H1 (cell line): Measurements from ENCODE around the gene CA10.

Experiments
- EZH2 ChIP-seq: fragments of 200-600 bp; sonication (generic); IDR thresholded peaks from 2 replicates; pipeline ENCODE4 v1.7.1; 2012; ENCODE audit warnings: low read depth, mild to moderate bottlenecking, moderate library complexity, low read length, inconsistent platforms; ENCODE audit not compliant: severe bottlenecking
- FOSL1 ChIP-seq: IDR thresholded peaks from 2 replicates; pipeline ENCODE4 v1.6.1; 2011; ENCODE audit warnings: mild to moderate bottlenecking, low read depth, low read length, moderate library complexity; ENCODE audit not compliant: insufficient read depth
- KDM1A ChIP-seq: fragments of 200-600, 300-600 bp; sonication (generic); IDR thresholded peaks from 2 replicates; pipeline ENCODE4 v1.7.1; 2016; ENCODE audit warnings: mild to moderate bottlenecking, low read length, borderline replicate concordance
- POLR2A ChIP-seq, 2 experiments: IDR thresholded peaks; 1 replicate in 1 of 2; 2 replicates in 1 of 2; pipeline ENCODE4 v1.6.1; 2011; ENCODE audit warnings: low read depth in 2 of 2, low read length in 2 of 2, mild to moderate bottlenecking in 2 of 2; ENCODE audit errors: control extremely low read depth in 1 of 2
- ZNF274 ChIP-seq: IDR thresholded peaks from 2 replicates; pipeline ENCODE4 v1.7.0; 2012; ENCODE audit warnings: low read length, borderline replicate concordance; ENCODE audit errors: extremely low read depth
- TF ChIP-seq, protein P1 (sequence below), 3 experiments: IDR thresholded peaks; 1 replicate in 2 of 3; 2 replicates in 1 of 3; pipeline versions ENCODE4 v1.5.1 to v1.6.1; 2011; ENCODE audit warnings: low read length in 3 of 3, mild to moderate bottlenecking in 3 of 3, inconsistent platforms in 2 of 3, low read depth in 1 of 3, moderate library complexity in 1 of 3; ENCODE audit not compliant: insufficient read depth in 1 of 3; ENCODE audit errors: control extremely low read depth in 1 of 3
- TF ChIP-seq, protein P2 (sequence below): IDR thresholded peaks from 2 replicates; pipeline ENCODE4 v1.6.1; 2011; ENCODE audit warnings: low read depth, mild to moderate bottlenecking, low read length; ENCODE audit not compliant: insufficient read depth

DNA sequence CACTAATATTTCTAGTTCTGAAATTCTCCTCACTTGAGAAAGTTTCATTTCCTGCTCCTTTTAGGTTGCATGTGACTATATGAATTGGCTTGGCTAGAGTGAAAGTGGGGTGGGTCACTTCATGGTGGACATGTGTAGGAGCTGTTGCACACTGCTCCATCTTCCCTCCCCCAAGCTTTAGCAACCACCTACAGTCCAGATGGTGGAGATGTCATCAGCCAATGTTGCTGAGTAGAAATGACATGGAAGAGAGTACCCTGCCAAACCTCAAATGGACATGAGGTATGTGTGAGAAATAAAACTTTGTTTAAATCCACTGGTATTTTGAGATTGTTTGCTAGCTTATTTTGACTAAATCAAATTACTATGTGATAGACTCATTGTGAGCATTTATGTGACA lies 281.5 kb downstream of the CA10 start:
- TF ChIP-seq FOSL1 (no peak), POLR2A (IDR thresholded peaks at IDR 0.05; ENCODE audit: control extremely low read depth in 1 of 2, low read depth in 2 of 2, low read length in 2 of 2) (no peak), ZNF274 (no peak), EZH2 (no peak), KDM1A (no peak)
- TF ChIP-seq, protein P1, sequence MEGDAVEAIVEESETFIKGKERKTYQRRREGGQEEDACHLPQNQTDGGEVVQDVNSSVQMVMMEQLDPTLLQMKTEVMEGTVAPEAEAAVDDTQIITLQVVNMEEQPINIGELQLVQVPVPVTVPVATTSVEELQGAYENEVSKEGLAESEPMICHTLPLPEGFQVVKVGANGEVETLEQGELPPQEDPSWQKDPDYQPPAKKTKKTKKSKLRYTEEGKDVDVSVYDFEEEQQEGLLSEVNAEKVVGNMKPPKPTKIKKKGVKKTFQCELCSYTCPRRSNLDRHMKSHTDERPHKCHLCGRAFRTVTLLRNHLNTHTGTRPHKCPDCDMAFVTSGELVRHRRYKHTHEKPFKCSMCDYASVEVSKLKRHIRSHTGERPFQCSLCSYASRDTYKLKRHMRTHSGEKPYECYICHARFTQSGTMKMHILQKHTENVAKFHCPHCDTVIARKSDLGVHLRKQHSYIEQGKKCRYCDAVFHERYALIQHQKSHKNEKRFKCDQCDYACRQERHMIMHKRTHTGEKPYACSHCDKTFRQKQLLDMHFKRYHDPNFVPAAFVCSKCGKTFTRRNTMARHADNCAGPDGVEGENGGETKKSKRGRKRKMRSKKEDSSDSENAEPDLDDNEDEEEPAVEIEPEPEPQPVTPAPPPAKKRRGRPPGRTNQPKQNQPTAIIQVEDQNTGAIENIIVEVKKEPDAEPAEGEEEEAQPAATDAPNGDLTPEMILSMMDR (IDR thresholded peaks at IDR 0.05; ENCODE audit: control extremely low read depth in 1 of 3, insufficient read depth in 1 of 3, low read depth in 1 of 3, low read length in 3 of 3) = no peak
- TF ChIP-seq, protein P2, sequence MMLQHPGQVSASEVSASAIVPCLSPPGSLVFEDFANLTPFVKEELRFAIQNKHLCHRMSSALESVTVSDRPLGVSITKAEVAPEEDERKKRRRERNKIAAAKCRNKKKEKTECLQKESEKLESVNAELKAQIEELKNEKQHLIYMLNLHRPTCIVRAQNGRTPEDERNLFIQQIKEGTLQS = no peak
